ENCODE measurements around the gene LHPP.

Gene LHPP

DNA sequence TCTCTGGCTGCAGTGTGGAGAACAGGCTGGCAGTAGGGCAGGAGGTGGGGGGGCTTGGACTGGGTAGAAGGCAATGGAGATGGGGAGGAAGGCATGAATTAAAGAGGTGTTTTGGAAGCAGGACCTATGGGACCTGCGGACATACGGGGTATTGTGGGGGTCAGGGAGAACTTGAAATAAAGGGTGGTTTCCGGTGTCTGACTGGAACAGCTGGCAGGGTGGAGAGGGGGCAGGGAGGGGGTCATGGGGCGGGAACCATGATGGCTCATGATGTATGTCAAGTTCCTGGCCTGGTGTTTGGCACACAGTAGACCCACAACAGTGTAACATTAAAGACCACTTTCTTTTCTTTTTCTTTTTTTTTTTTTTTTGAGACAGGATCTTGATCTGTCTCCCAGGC, 5.5 kb downstream of the LHPP start (continued):
- TF ChIP-seq, protein P1, sequence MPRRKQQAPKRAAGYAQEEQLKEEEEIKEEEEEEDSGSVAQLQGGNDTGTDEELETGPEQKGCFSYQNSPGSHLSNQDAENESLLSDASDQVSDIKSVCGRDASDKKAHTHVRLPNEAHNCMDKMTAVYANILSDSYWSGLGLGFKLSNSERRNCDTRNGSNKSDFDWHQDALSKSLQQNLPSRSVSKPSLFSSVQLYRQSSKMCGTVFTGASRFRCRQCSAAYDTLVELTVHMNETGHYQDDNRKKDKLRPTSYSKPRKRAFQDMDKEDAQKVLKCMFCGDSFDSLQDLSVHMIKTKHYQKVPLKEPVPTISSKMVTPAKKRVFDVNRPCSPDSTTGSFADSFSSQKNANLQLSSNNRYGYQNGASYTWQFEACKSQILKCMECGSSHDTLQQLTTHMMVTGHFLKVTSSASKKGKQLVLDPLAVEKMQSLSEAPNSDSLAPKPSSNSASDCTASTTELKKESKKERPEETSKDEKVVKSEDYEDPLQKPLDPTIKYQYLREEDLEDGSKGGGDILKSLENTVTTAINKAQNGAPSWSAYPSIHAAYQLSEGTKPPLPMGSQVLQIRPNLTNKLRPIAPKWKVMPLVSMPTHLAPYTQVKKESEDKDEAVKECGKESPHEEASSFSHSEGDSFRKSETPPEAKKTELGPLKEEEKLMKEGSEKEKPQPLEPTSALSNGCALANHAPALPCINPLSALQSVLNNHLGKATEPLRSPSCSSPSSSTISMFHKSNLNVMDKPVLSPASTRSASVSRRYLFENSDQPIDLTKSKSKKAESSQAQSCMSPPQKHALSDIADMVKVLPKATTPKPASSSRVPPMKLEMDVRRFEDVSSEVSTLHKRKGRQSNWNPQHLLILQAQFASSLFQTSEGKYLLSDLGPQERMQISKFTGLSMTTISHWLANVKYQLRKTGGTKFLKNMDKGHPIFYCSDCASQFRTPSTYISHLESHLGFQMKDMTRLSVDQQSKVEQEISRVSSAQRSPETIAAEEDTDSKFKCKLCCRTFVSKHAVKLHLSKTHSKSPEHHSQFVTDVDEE (CRISPR knock-in tag; IDR thresholded peaks at IDR 0.05) = no peak
- TF ChIP-seq ISL1 (CRISPR knock-in tag; IDR thresholded peaks at IDR 0.05) = no peak

DNA sequence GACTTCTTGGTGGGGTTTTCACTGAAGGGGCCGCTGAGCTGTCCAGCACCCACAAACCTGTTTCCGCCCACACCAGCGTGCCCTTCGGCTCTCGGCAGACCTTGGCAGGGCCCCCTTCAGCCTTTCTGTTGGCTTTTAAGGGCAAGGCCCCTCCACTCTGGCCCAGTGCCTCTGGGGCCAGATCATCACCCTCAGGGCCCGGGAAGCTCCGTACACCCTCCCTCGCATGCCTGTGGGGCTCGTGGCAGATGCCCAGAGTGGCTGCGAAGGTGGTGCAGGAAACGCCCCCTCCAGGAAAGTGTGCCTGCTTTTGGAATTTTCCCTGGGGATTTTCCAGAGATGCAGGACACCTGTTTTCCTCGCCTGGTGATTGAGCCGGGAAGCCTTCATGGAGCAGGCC, 7.0 kb downstream of the LHPP start:
- TF ChIP-seq, protein P1 (CRISPR knock-in tag; IDR thresholded peaks at IDR 0.05) = no peak
- TF ChIP-seq, protein P2, sequence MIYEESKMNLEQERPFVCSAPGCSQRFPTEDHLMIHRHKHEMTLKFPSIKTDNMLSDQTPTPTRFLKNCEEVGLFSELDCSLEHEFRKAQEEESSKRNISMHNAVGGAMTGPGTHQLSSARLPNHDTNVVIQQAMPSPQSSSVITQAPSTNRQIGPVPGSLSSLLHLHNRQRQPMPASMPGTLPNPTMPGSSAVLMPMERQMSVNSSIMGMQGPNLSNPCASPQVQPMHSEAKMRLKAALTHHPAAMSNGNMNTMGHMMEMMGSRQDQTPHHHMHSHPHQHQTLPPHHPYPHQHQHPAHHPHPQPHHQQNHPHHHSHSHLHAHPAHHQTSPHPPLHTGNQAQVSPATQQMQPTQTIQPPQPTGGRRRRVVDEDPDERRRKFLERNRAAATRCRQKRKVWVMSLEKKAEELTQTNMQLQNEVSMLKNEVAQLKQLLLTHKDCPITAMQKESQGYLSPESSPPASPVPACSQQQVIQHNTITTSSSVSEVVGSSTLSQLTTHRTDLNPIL (CRISPR knock-in tag; IDR thresholded peaks at IDR 0.05; ENCODE audit: low read depth) = no peak
- TF ChIP-seq ISL1 (CRISPR knock-in tag; IDR thresholded peaks at IDR 0.05) = no peak
- TF ChIP-seq TOX (CRISPR knock-in tag; IDR thresholded peaks at IDR 0.05; ENCODE audit: borderline replicate concordance) = no peak
- TF ChIP-seq ZNF8 (CRISPR knock-in tag; IDR thresholded peaks at IDR 0.05) = no peak
- no peak for TF ChIP-seq ZNF70 (CRISPR knock-in tag; IDR thresholded peaks at IDR 0.05)
- TF ChIP-seq ARNTL (CRISPR knock-in tag; IDR thresholded peaks at IDR 0.05; ENCODE audit: borderline replicate concordance, low read depth) = no peak
- no peak for TF ChIP-seq OSR1 (CRISPR knock-in tag; IDR thresholded peaks at IDR 0.05)
- TF ChIP-seq TCF4 (CRISPR knock-in tag; IDR thresholded peaks at IDR 0.05; ENCODE audit: borderline replicate concordance) = no peak
- TF ChIP-seq, protein P3, sequence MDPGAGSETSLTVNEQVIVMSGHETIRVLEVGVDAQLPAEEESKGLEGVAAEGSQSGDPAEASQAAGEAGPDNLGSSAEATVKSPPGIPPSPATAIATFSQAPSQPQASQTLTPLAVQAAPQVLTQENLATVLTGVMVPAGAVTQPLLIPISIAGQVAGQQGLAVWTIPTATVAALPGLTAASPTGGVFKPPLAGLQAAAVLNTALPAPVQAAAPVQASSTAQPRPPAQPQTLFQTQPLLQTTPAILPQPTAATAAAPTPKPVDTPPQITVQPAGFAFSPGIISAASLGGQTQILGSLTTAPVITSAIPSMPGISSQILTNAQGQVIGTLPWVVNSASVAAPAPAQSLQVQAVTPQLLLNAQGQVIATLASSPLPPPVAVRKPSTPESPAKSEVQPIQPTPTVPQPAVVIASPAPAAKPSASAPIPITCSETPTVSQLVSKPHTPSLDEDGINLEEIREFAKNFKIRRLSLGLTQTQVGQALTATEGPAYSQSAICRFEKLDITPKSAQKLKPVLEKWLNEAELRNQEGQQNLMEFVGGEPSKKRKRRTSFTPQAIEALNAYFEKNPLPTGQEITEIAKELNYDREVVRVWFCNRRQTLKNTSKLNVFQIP (CRISPR knock-in tag; IDR thresholded peaks at IDR 0.05; ENCODE audit: borderline replicate concordance, low read depth) = no peak
- TF ChIP-seq ESRRG (CRISPR knock-in tag; IDR thresholded peaks at IDR 0.05) = no peak
- no peak for TF ChIP-seq SNAI2 (CRISPR knock-in tag; IDR thresholded peaks at IDR 0.05)
- no peak for TF ChIP-seq ZNF565 (CRISPR knock-in tag; conservative IDR thresholded peaks at IDR 0.05; ENCODE audit: low read depth)
- TF ChIP-seq, protein P4, sequence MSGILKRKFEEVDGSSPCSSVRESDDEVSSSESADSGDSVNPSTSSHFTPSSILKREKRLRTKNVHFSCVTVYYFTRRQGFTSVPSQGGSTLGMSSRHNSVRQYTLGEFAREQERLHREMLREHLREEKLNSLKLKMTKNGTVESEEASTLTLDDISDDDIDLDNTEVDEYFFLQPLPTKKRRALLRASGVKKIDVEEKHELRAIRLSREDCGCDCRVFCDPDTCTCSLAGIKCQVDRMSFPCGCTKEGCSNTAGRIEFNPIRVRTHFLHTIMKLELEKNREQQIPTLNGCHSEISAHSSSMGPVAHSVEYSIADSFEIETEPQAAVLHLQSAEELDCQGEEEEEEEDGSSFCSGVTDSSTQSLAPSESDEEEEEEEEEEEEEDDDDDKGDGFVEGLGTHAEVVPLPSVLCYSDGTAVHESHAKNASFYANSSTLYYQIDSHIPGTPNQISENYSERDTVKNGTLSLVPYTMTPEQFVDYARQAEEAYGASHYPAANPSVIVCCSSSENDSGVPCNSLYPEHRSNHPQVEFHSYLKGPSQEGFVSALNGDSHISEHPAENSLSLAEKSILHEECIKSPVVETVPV (CRISPR knock-in tag; IDR thresholded peaks at IDR 0.05) = no peak
- no peak for TF ChIP-seq GLIS3 (CRISPR knock-in tag; IDR thresholded peaks at IDR 0.05)
- no peak for TF ChIP-seq ZC3H10 (CRISPR knock-in tag; IDR thresholded peaks at IDR 0.05)
- no peak for ATAC-seq

DNA sequence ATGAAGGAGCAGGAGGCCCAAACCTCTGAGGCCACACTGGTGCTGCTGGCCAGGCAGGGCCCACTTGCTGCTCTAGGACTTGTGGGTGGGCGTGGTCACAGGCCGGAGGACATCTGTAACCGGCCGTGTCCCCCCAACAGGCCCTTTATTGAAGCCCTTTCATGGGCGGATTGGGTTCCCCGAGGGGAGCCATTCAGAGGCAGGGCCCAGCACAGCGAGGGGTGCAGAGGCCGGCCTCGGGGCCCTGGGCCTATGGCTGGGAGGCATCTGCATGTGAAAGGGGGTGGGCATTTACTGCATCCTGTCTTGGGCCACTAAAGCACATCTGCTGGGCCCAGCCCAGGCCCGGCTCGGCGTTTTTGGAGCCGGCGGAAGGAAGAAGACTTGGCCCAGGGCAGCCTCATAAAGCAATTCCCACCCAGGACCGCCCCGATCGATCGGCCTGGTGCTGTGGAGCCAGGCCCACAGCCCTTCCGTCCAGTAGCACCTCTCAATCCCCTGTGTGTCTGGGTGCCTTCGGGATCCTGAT, 8.4 kb downstream of the LHPP start:
- ATAC-seq = no peak
- TF ChIP-seq ZFP3 (CRISPR knock-in tag; IDR thresholded peaks at IDR 0.05) (no peak), TCF4 (CRISPR knock-in tag; IDR thresholded peaks at IDR 0.05; ENCODE audit: borderline replicate concordance) (no peak), BACH2 (CRISPR knock-in tag; IDR thresholded peaks at IDR 0.05; ENCODE audit: borderline replicate concordance) (no peak)
- TF ChIP-seq, protein P5, sequence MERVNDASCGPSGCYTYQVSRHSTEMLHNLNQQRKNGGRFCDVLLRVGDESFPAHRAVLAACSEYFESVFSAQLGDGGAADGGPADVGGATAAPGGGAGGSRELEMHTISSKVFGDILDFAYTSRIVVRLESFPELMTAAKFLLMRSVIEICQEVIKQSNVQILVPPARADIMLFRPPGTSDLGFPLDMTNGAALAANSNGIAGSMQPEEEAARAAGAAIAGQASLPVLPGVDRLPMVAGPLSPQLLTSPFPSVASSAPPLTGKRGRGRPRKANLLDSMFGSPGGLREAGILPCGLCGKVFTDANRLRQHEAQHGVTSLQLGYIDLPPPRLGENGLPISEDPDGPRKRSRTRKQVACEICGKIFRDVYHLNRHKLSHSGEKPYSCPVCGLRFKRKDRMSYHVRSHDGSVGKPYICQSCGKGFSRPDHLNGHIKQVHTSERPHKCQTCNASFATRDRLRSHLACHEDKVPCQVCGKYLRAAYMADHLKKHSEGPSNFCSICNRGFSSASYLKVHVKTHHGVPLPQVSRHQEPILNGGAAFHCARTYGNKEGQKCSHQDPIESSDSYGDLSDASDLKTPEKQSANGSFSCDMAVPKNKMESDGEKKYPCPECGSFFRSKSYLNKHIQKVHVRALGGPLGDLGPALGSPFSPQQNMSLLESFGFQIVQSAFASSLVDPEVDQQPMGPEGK (CRISPR knock-in tag; IDR thresholded peaks at IDR 0.05; ENCODE audit: borderline replicate concordance) = no peak

All from SK-N-SH treated with all-trans-retinoic acid at 6 μM for 48 hours (cell line).